ENCODE results near the gene MROH2A. TPM values are rescaled to one million over a fixed set of nuclear protein-coding genes. Genes with fewer than 3 reads are reported as not detected.

Gene MROH2A, protein sequence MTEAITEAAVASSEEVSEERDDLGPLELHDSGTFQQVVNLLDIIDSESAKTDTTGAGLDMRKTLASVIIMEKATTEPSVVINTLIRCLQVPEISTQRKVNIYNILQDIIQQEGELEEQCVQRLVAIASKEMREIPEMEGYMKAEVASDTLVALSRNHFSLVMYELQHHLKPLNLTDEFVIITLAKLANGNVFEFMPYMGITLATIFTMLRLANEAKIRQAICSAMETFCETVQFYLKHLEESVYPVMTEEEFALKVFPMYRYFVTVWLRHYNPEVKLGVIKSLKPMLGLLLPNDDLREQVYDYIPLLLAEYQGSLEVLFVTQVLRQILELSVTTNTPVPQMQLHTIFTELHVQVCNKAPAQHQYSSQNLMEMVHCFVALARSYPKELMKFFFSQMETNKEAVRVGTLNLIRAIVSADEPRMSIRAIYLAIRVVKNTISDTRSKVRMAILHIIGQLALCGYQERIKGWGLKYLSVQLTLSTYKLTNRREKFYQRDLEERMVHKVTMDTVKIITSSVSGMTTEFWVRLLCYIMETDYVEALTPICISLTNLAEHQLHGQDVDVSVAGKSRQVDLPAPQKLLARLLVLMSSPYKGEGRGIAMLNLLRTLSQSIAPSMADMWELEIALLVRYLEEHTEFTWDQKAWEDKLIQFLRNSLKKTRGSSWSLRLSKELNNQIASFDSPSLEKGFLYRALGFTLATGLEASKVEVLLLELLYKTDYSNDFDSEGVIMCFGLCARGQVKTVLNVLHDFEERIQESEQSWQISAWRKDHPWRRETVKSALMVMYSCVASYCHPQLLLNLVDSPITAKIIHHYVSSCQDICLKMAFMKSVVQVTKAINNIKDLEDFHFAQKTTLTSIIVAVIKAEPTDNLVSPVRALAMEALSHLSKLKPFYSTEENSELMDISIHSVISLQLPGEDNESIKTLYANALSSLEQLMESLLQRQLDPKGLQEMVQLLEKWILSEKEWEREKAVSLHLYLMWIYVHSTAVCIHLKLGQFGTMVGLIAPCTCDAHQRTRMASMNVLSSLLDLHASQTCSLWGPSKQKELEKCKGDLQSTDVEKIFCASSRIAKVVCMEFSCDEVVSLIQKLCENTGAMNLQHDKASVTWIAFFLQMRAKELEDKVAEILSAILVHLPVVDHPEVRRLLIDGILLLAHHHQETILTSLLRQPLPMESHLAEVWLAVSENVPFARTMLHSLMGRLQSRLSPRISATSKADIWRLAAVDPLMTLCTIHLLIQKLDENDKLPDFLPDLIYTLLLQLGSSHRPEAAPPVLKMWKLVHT (N-terminal part only)
- total RNA-seq: not detected in 2 replicates

GRCh38 chr2:233778030-233778429 lies at the start of gene MROH2A:
MROH2A (plus strand) TSS chr2:233778330; CDS start chr2:233779359, 1,029 bp downstream.

DNA sequence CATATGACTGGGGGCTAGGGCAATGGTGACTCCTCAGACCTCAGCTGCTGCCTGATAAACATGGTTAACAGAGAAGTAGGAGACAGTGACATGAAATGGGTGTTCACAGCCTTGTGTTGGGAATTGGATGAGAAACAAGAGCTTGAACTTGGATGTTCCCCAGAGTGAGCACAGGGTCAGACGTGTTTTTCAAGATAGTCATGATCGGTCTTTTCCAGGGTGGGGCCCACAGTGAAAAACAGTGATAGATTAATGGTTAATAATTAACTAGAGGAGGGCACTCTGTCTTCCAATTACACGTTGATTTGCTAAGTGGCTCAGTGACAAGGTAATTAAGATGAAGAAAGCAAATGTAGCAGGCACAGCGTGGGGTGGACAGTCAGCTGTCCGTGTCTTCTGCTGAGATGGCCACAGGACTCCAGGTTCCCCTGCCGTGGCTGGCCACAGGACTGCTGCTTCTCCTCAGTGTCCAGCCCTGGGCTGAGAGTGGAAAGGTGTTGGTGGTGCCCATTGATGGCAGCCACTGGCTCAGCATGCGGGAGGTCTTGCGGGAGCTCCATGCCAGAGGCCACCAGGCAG lies 49.3 kb upstream of the MROH2A start, which contains the start of gene UGT1A3:
TSS of gene UGT1A3 (plus strand) at position 320 of the 579 bp plus-strand sequence. CDS start at position 405, 85 bp downstream.

DNA sequence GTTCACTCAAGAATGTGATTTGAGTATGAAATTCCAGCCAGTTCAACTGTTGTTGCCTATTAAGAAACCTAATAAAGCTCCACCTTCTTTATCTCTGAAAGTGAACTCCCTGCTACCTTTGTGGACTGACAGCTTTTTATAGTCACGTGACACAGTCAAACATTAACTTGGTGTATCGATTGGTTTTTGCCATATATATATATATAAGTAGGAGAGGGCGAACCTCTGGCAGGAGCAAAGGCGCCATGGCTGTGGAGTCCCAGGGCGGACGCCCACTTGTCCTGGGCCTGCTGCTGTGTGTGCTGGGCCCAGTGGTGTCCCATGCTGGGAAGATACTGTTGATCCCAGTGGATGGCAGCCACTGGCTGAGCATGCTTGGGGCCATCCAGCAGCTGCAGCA lies 18.1 kb upstream of the MROH2A start, which contains the start of gene UGT1A1:
TSS of gene UGT1A1 (plus strand) at position 228 of the 400 bp plus-strand sequence. CDS start at position 246, 18 bp downstream.

GRCh38 chr2:233854241-233854981 lies 76.3 kb downstream of the MROH2A start, which contains the start of gene HJURP:
HJURP (minus strand) TSS chr2:233854535; CDS start chr2:233854500, 35 bp downstream.

DNA sequence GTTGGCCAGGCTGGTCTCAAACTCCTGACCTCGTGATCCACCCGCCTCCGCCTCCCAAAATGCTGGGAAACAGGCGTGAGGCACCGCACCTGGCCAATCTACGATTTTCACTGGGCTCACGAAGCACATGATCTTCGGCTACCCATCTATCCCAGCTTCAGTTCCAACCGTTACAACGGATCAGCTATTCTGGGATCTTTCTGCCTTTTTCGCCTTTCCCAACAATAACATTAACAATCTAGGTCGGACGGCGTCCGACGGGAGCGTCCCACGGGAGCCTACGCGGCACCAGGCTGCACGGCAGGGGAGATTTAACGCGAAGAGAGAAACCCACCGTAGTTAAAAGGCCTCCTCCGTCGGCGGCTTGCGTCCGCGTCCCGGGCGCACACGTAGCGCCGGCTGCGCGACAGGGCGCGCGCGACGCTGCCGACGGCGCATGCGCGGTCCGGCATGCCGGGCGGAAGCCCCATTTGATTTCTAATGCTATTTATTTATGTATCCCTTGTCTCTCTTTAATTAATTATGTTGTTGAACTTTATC lies 89.9 kb downstream of the MROH2A start, which contains the start of gene MSL3B:
TSS of gene MSL3B (minus strand) at position 394 of the 540 bp plus-strand sequence.

Other genes starting within 250 kb of the MROH2A start
- 21.6 and 27.2 TPM in 2 replicates for gene USP40, start 211.5 kb upstream of the MROH2A start, total RNA-seq
- gene UGT1A8, start 160.7 kb upstream of the MROH2A start, total RNA-seq: not detected in 2 replicates
- not detected in 2 replicates for gene UGT1A10, start 141.9 kb upstream of the MROH2A start, total RNA-seq
- not detected in 2 replicates for gene UGT1A9, start 106.4 kb upstream of the MROH2A start, total RNA-seq
- under 0.01 TPM in 1 of 2 replicates, not detected in the other for gene UGT1A7, start 96.4 kb upstream of the MROH2A start, total RNA-seq
- not detected in 2 replicates for gene UGT1A6, start 85.4 kb upstream of the MROH2A start, total RNA-seq
- gene UGT1A5, start 65.4 kb upstream of the MROH2A start, total RNA-seq: not detected in 2 replicates
- not detected in 2 replicates for gene UGT1A4, start 59.6 kb upstream of the MROH2A start, total RNA-seq
- gene UGT1A3, start 49.3 kb upstream of the MROH2A start, total RNA-seq: not detected in 2 replicates
- not detected in 2 replicates for gene UGT1A1, start 18.1 kb upstream of the MROH2A start, total RNA-seq
- 2.1 and 2.3 TPM in 2 replicates for gene HJURP, start 76.2 kb downstream of the MROH2A start, total RNA-seq
- not detected in 2 replicates for gene TRPM8, start 139.0 kb downstream of the MROH2A start, total RNA-seq

Measured in dermis lymphatic vessel endothelial cell (primary cell).